HEK293 (cell line): Measurements from ENCODE around the gene FHL2.
"Not testable (repeated sequence)": the region's sequence is repeated elsewhere in the genome, so short reads cannot be mapped to it uniquely, and the experiment has no call there.

Source experiments
- CTCF ChIA-PET: fragments of 350-600 bp; formaldehyde crosslinking; extraction: SDS; loops from one replicate; lab custom pipeline; 2021; ENCODE audit warnings: antibody characterized with exemption; lab: Yijun Ruan, JAX
- POLR2A ChIA-PET: fragments of 300-600 bp; formaldehyde crosslinking; extraction: SDS; loops from one replicate; lab custom pipeline; 2020; ENCODE audit warnings: antibody characterized with exemption, inconsistent platforms; lab: Yijun Ruan, JAX
- H3K27ac ChIP-seq: fragments of 200-500 bp; sonication (Bioruptor generic); 2 replicates; pipeline ENCODE4 v1.5.1; 2014; ENCODE audit warnings: low read depth, low read length, control low read depth, inconsistent platforms; ENCODE audit errors: extremely low read depth
- H3K36me3 ChIP-seq, 2 experiments: fragments of 200-500 bp in 1 of 2; sonication (Bioruptor generic) in 1 of 2; 1 replicate in 1 of 2; 2 replicates in 1 of 2; pipeline ENCODE4 v1.5.1; 2014 to 2017; ENCODE audit warnings: inconsistent platforms in 2 of 2, low read length in 2 of 2; ENCODE audit not compliant: control insufficient read depth in 2 of 2, insufficient read depth in 1 of 2
- H3K4me1 ChIP-seq: fragments of 200-500 bp; sonication (Bioruptor generic); 2 replicates; pipeline ENCODE4 v1.5.1; 2014; ENCODE audit warnings: mild to moderate bottlenecking, low read length, inconsistent platforms; ENCODE audit not compliant: control insufficient read depth, insufficient read depth
- H3K4me3 ChIP-seq: 2 replicates; pipeline ENCODE4 v1.5.1; 2011; ENCODE audit warnings: low read depth, mild to moderate bottlenecking, control low read depth, low read length, moderate library complexity
- H3K9me3 ChIP-seq: fragments of 200-500 bp; sonication (Bioruptor generic); 2 replicates; pipeline ENCODE4 v1.5.1; 2014; ENCODE audit warnings: low read depth, low read length, inconsistent platforms; ENCODE audit not compliant: control insufficient read depth, insufficient read depth
- BCL11B ChIP-seq: fragments of 450-650 bp; formaldehyde crosslinking; IDR thresholded peaks from 2 replicates; pipeline ENCODE4 v1.5.1; 2016; ENCODE audit warnings: low read depth, missing biosample characterization, missing genetic modification characterization
- CTCF ChIP-seq: fragments of 450-650 bp; formaldehyde crosslinking; IDR thresholded peaks from 2 replicates; pipeline ENCODE4 v1.5.1; 2016; ENCODE audit warnings: missing biosample characterization, missing genetic modification characterization
- SCRT2 ChIP-seq: fragments of 450-650 bp; formaldehyde crosslinking; IDR thresholded peaks from 2 replicates; pipeline ENCODE4 v1.5.1; 2016; ENCODE audit warnings: missing biosample characterization, missing genetic modification characterization
- ZNF112 ChIP-seq: fragments of 450-650 bp; formaldehyde crosslinking; IDR thresholded peaks from 2 replicates; pipeline ENCODE4 v1.5.0; 2017; ENCODE audit warnings: missing biosample characterization, missing genetic modification characterization
- ZNF239 ChIP-seq: fragments of 450-650 bp; formaldehyde crosslinking; IDR thresholded peaks from 2 replicates; pipeline ENCODE4 v1.5.1; 2016; ENCODE audit warnings: missing biosample characterization, missing genetic modification characterization
- ZNF274 ChIP-seq, 2 experiments: fragments of 200-500 bp in 1 of 2; fragments of 450-650 bp in 1 of 2; sonication (Bioruptor generic) in 1 of 2; formaldehyde crosslinking in 1 of 2; IDR thresholded peaks; 2 replicates each; pipeline versions ENCODE4 v1.5.1 to v1.6.1; 2014 to 2016; ENCODE audit warnings: borderline replicate concordance in 1 of 2, inconsistent platforms in 1 of 2, low read length in 1 of 2, missing biosample characterization in 1 of 2, missing genetic modification characterization in 1 of 2
- ZNF366 ChIP-seq: fragments of 450-650 bp; formaldehyde crosslinking; conservative IDR thresholded peaks from 2 replicates; pipeline ENCODE4 v1.5.1; 2016; ENCODE audit warnings: missing biosample characterization, missing genetic modification characterization
- ZNF600 ChIP-seq: fragments of 450-650 bp; formaldehyde crosslinking; IDR thresholded peaks from 2 replicates; pipeline ENCODE4 v1.5.1; 2016; ENCODE audit warnings: missing biosample characterization, missing genetic modification characterization
- ZNF639 ChIP-seq: fragments of 450-650 bp; formaldehyde crosslinking; IDR thresholded peaks from 2 replicates; pipeline ENCODE4 v1.5.1; 2016; ENCODE audit warnings: missing biosample characterization, missing genetic modification characterization
- ZNF664 ChIP-seq: fragments of 450-650 bp; formaldehyde crosslinking; IDR thresholded peaks from 2 replicates; pipeline ENCODE4 v1.5.1; 2016; ENCODE audit warnings: missing biosample characterization, missing genetic modification characterization
- ZNF677 ChIP-seq: fragments of 450-650 bp; IDR thresholded peaks from 2 replicates; pipeline ENCODE4 v1.5.0; 2018; ENCODE audit warnings: missing biosample characterization, mild to moderate bottlenecking, missing genetic modification characterization, moderate library complexity
- TF ChIP-seq, protein P1 (sequence below): fragments of 450-650 bp; formaldehyde crosslinking; IDR thresholded peaks from 2 replicates; pipeline ENCODE4 v1.5.1; 2017; ENCODE audit warnings: missing biosample characterization, missing genetic modification characterization

The FHL2 gene

GRCh38 chr2:105328281-105329196, 70.3 kb downstream of the FHL2 start:
- H3K9me3 ChIP-seq: no peaks in the 10 kb centered on the region
- CTCF ChIA-PET: interaction anchor here (0.6 kb wide), 1 partner anchor 16 kb away, joined by 3 read pairs; no protein-coding TSS in a partner anchor
- POLR2A ChIA-PET: interaction anchor here (0.8 to 1.6 kb wide), 4 partner anchors 9 to 199 kb away, joined by 3 to 6 read pairs (median 3); partner anchors contain the start of gene C2orf49
- peak overlapping the region; percentile 26 for H3K27ac ChIP-seq
- 0 out of 2 replicates have a peak, but pooled peaks cover 4% of the 10 kb centered on the region for H3K4me1 ChIP-seq
- peak overlapping the region; percentile 53 for H3K4me3 ChIP-seq
- no peak for TF ChIP-seq ZNF366 (tag by site-specific recombination)
- no peak for TF ChIP-seq ZNF274 (IDR thresholded peaks at IDR 0.05; ENCODE audit: low read length)
- no peak for TF ChIP-seq ZNF274 (tag by site-specific recombination; IDR thresholded peaks at IDR 0.05; ENCODE audit: borderline replicate concordance)
- peak; percentile 94 for TF ChIP-seq ZNF600 (tag by site-specific recombination)
- 0 out of 2 replicates have a peak, but pooled peaks have one; percentile 7 for TF ChIP-seq CTCF (tag by site-specific recombination)
- peak; percentile 99 for TF ChIP-seq ZNF239 (tag by site-specific recombination)
- H3K36me3 ChIP-seq: peaks cover 1 to 5% of the 10 kb centered on the region in 2 experiments; a peak in 2 of 3 replicates

- no peak overlapping the region for H3K27ac ChIP-seq
- no peak overlapping the region for H3K4me3 ChIP-seq
- H3K4me1 ChIP-seq: 0 out of 2 replicates have a peak, but pooled peaks cover 4% of the 10 kb centered on the region
- TF ChIP-seq, protein P1, sequence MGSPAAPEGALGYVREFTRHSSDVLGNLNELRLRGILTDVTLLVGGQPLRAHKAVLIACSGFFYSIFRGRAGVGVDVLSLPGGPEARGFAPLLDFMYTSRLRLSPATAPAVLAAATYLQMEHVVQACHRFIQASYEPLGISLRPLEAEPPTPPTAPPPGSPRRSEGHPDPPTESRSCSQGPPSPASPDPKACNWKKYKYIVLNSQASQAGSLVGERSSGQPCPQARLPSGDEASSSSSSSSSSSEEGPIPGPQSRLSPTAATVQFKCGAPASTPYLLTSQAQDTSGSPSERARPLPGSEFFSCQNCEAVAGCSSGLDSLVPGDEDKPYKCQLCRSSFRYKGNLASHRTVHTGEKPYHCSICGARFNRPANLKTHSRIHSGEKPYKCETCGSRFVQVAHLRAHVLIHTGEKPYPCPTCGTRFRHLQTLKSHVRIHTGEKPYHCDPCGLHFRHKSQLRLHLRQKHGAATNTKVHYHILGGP (tag by site-specific recombination): no peak
- TF ChIP-seq ZNF112 (no peak), ZNF664 (tag by site-specific recombination) (peak; percentile 40; the same call in 1 of the 2 replicates)
- ChIA-PET CTCF (interaction anchor here (0.6 kb wide), 1 partner anchor 17 kb away, joined by 3 read pairs; no protein-coding TSS in a partner anchor), POLR2A (interaction anchor here (1.0 kb wide), 1 partner anchor 10 kb away, joined by 3 read pairs; the partner anchor contains the start of gene C2orf49)
- no peaks in the 10 kb centered on the region for H3K9me3 ChIP-seq
- peaks cover 0 to 5% of the 10 kb centered on the region in 2 experiments; a peak in 1 of 3 replicates for H3K36me3 ChIP-seq
These were observed 71.2 kb downstream of the FHL2 start for GRCh38 chr2:105327690-105328089.

- POLR2A ChIA-PET: interaction anchor here (0.6 to 1.0 kb wide), 2 partner anchors 10 to 1028 kb away, joined by 3 to 4 read pairs; partner anchors contain the start of gene C2orf49
- H3K4me1 ChIP-seq, H3K27ac ChIP-seq, H3K4me3 ChIP-seq, H3K9me3 ChIP-seq, H3K36me3 ChIP-seq, CTCF ChIA-PET: not testable (repeated sequence)
These were observed 71.6 kb downstream of the FHL2 start for GRCh38 chr2:105327271-105327670.

DNA sequence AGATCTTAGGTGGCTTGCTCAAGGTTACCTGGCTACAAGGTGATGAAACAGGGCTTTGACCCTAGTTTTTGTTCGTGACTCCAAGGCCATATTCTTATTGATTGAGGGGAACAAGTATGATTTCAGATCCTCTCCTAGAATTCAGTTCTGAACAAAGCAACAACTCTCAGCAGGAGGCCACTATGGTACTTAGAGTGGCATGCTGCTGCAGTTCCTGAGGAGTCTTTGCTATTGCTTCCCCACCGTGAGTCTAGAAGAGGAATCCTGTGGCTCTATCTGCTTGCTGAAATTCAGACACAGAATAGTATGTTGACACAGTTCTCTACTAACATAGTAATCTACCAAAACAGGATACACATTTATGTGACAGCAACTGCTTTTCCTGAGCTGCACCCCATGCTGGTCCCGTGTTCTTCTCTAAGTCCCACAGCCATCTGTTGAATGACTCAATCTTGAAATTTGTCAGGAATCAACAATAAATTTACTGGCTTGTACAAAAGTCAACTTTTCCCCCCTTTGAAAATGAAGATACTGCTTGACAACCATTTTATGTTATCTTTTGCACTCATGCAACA, 73.4 kb downstream of the FHL2 start:
- no peak overlapping the region for H3K27ac ChIP-seq
- H3K4me1 ChIP-seq: peaks cover 8% of the 10 kb centered on the region
- H3K36me3 ChIP-seq: peaks cover 0 to 5% of the 10 kb centered on the region in 2 experiments; a peak in 1 of 3 replicates
- CTCF ChIA-PET: interaction anchor here (0.9 kb wide), 1 partner anchor 31 kb away, joined by 5 read pairs; no protein-coding TSS in a partner anchor
- H3K4me3 ChIP-seq: no peak overlapping the region
- POLR2A ChIA-PET: no interaction called here
- no peaks in the 10 kb centered on the region for H3K9me3 ChIP-seq
- TF ChIP-seq ZNF677 (no peak), ZNF639 (tag by site-specific recombination) (no peak), SCRT2 (tag by site-specific recombination) (peak; percentile 52; the same call in 1 of the 2 replicates), BCL11B (no peak)
